Gastroesophageal sphincter (tissue), 3 donors: Measurements from ENCODE around the gene KIF13A.

Experiments
- CTCF ChIP-seq, 4 experiments: fragments of 200-600 bp in 2 of 4; fragments of 450-650 bp in 2 of 4; sonication (generic) in 1 of 4; IDR thresholded peaks; one replicate each; pipeline ENCODE4 v1.5.1; 2017 to 2019; ENCODE audit warnings: antibody characterized with exemption in 4 of 4, mild to moderate bottlenecking in 2 of 4, moderate library complexity in 2 of 4
- POLR2A ChIP-seq, 2 donors: fragments of 450-650 bp; IDR thresholded peaks; one replicate each; pipeline ENCODE4 v1.6.1; 2017; ENCODE audit warnings: antibody characterized with exemption in 2 of 2, mild to moderate bottlenecking in 2 of 2, moderate library complexity in 1 of 2

- no peak for TF ChIP-seq POLR2A (IDR thresholded peaks at IDR 0.05)
- no peak for TF ChIP-seq CTCF (IDR thresholded peaks at IDR 0.05)
Measured at GRCh38 chr6:17725083-17725482, 262.4 kb downstream of the KIF13A start.
